Skeletal muscle cell (primary cell): ENCODE data around the gene CD58.

Experiments
- DNase-seq: peaks from one replicate; pipeline ENCODE4 v3.0.0-alpha.2; 2010; ENCODE audit warnings: low read depth
- H3K4me3 ChIP-seq: 2 replicates; pipeline ENCODE4 v1.5.1; 2011; ENCODE audit warnings: low read depth, mild to moderate bottlenecking, control low read depth, low read length, moderate library complexity

CD58 gene

GRCh38 chr1:116501870-116502244 lies 69.0 kb downstream of the CD58 start:
- no peak overlapping the region for H3K4me3 ChIP-seq
- DNase-seq, result no peak

- DNase-seq, result no peak
- H3K4me3 ChIP-seq, result no peak overlapping the region
These were observed 69.5 kb downstream of the CD58 start for GRCh38 chr1:116501125-116501869.

- DNase-seq, result no peak
- no peak overlapping the region for H3K4me3 ChIP-seq
These were observed 71.8 kb downstream of the CD58 start for GRCh38 chr1:116498789-116499628.

GRCh38 chr1:116497656-116498055 lies 73.2 kb downstream of the CD58 start:
- no peak overlapping the region for H3K4me3 ChIP-seq
- no peak for DNase-seq

GRCh38 chr1:116496898-116497297 lies 73.9 kb downstream of the CD58 start:
- no peak overlapping the region for H3K4me3 ChIP-seq
- DNase-seq, result no peak

GRCh38 chr1:116496380-116496779 lies 74.4 kb downstream of the CD58 start:
- no peak overlapping the region for H3K4me3 ChIP-seq
- DNase-seq, result peak; percentile 56

- no peak overlapping the region for H3K4me3 ChIP-seq
- DNase-seq, result no peak
These were observed 75.3 kb downstream of the CD58 start for GRCh38 chr1:116495535-116495934.

- no peak overlapping the region for H3K4me3 ChIP-seq
- no peak for DNase-seq
These were observed 76.1 kb downstream of the CD58 start for GRCh38 chr1:116494745-116495144.

- no peak for DNase-seq
- no peak overlapping the region for H3K4me3 ChIP-seq
These were observed 76.5 kb downstream of the CD58 start for GRCh38 chr1:116494353-116494692.

- no peak for DNase-seq
These were observed 77.1 kb downstream of the CD58 start for GRCh38 chr1:116493484-116494352.

GRCh38 chr1:116493036-116493435 lies 77.8 kb downstream of the CD58 start:
- no peak overlapping the region for H3K4me3 ChIP-seq
- no peak for DNase-seq

More at GRCh38 chr1:116493484-116494352, 77.1 kb downstream of the CD58 start:
- H3K4me3 ChIP-seq, result no peak overlapping the region

- no peak for DNase-seq
- H3K4me3 ChIP-seq, result no peak overlapping the region
These were observed 78.4 kb downstream of the CD58 start for GRCh38 chr1:116492358-116492811.

GRCh38 chr1:116491700-116492357 lies 79.0 kb downstream of the CD58 start:
- no peak for DNase-seq
- no peak overlapping the region for H3K4me3 ChIP-seq

- DNase-seq, result no peak
- H3K4me3 ChIP-seq, result no peak overlapping the region
These were observed 80.2 kb downstream of the CD58 start for GRCh38 chr1:116490588-116490987.

GRCh38 chr1:116489231-116489697 lies 81.6 kb downstream of the CD58 start:
- H3K4me3 ChIP-seq, result no peak overlapping the region
- DNase-seq, result no peak

GRCh38 chr1:116488071-116488470 lies 82.8 kb downstream of the CD58 start:
- DNase-seq, result no peak
- no peak overlapping the region for H3K4me3 ChIP-seq

GRCh38 chr1:116487583-116487982 lies 83.2 kb downstream of the CD58 start:
- H3K4me3 ChIP-seq, result no peak overlapping the region
- DNase-seq, result no peak

GRCh38 chr1:116487031-116487430 lies 83.8 kb downstream of the CD58 start:
- no peak for DNase-seq
- H3K4me3 ChIP-seq, result no peak overlapping the region

- peak; percentile 71 for DNase-seq
- H3K4me3 ChIP-seq, result no peak overlapping the region
These were observed 84.4 kb downstream of the CD58 start for GRCh38 chr1:116486424-116486823.
